ENCODE results near the gene ANAPC2. TPM values are rescaled to one million over a fixed set of nuclear protein-coding genes. Genes with fewer than 3 reads are reported as not detected.

The ANAPC2 gene
- total RNA-seq, 1 donor from 2014 or later, result 72.9 TPM

- TF ChIP-seq CTCF (IDR thresholded peaks at IDR 0.05; ENCODE audit: partially characterized antibody, unreplicated experiment), result no peak
- Mint-ChIP-seq H3K4me3 (ENCODE audit: unreplicated experiment) (no peak overlapping the region), H3K27ac (ENCODE audit: unreplicated experiment) (no peak overlapping the region), H3K27me3 (ENCODE audit: unreplicated experiment) (peaks cover 2% of the 10 kb centered on the region), H3K36me3 (ENCODE audit: unreplicated experiment) (no peaks in the 10 kb centered on the region), H3K4me1 (ENCODE audit: low read depth, unreplicated experiment) (peaks cover 2% of the 10 kb centered on the region), H3K9me3 (ENCODE audit: unreplicated experiment) (no peaks in the 10 kb centered on the region)
- DNase-seq, result no peak
Measured at GRCh38 chr9:137226338-137227053, 38.1 kb upstream of the ANAPC2 start.

- H3K27me3 Mint-ChIP-seq (ENCODE audit: unreplicated experiment), result peaks cover 2% of the 10 kb centered on the region
- H3K36me3 Mint-ChIP-seq (ENCODE audit: unreplicated experiment), result no peaks in the 10 kb centered on the region
- H3K27ac Mint-ChIP-seq (ENCODE audit: unreplicated experiment), result no peak overlapping the region
- no peaks in the 10 kb centered on the region for H3K9me3 Mint-ChIP-seq (ENCODE audit: unreplicated experiment)
- peaks cover 2% of the 10 kb centered on the region for H3K4me1 Mint-ChIP-seq (ENCODE audit: low read depth, unreplicated experiment)
- DNase-seq, result no peak
- TF ChIP-seq CTCF (IDR thresholded peaks at IDR 0.05; ENCODE audit: partially characterized antibody, unreplicated experiment), result no peak
- no peak overlapping the region for H3K4me3 Mint-ChIP-seq (ENCODE audit: unreplicated experiment)
Measured at GRCh38 chr9:137225699-137226331, 37.5 kb upstream of the ANAPC2 start.

- H3K4me1 Mint-ChIP-seq (ENCODE audit: low read depth, unreplicated experiment), result peaks cover 2% of the 10 kb centered on the region
- peaks cover 2% of the 10 kb centered on the region for H3K27me3 Mint-ChIP-seq (ENCODE audit: unreplicated experiment)
- no peak for TF ChIP-seq CTCF (IDR thresholded peaks at IDR 0.05; ENCODE audit: partially characterized antibody, unreplicated experiment)
- H3K9me3 Mint-ChIP-seq (ENCODE audit: unreplicated experiment), result no peaks in the 10 kb centered on the region
- no peaks in the 10 kb centered on the region for H3K36me3 Mint-ChIP-seq (ENCODE audit: unreplicated experiment)
- no peak within 1 kb of the TSS for H3K27ac Mint-ChIP-seq (ENCODE audit: unreplicated experiment)
- H3K4me3 Mint-ChIP-seq (ENCODE audit: unreplicated experiment), result peak within 1 kb of the TSS; percentile 63
- DNase-seq, result no peak
Measured at GRCh38 chr9:137224830-137225694, 36.7 kb upstream of the ANAPC2 start, which contains the start of gene CYSRT1. Gene CYSRT1 (plus strand): TSS chr9:137225174. CDS start chr9:137225622, 448 bp downstream.

- peak overlapping the region; percentile 17 for H3K27ac Mint-ChIP-seq (ENCODE audit: unreplicated experiment)
- no peaks in the 10 kb centered on the region for H3K36me3 Mint-ChIP-seq (ENCODE audit: unreplicated experiment)
- TF ChIP-seq CTCF (IDR thresholded peaks at IDR 0.05; ENCODE audit: partially characterized antibody, unreplicated experiment), result no peak
- H3K9me3 Mint-ChIP-seq (ENCODE audit: unreplicated experiment), result peaks cover 6% of the 10 kb centered on the region
- peak; percentile 94 for DNase-seq
- peaks cover 4% of the 10 kb centered on the region for H3K27me3 Mint-ChIP-seq (ENCODE audit: unreplicated experiment)
- H3K4me1 Mint-ChIP-seq (ENCODE audit: low read depth, unreplicated experiment), result peaks cover 4% of the 10 kb centered on the region
- peak overlapping the region; percentile 88 for H3K4me3 Mint-ChIP-seq (ENCODE audit: unreplicated experiment)
Measured at GRCh38 chr9:137223078-137223970, 35.0 kb upstream of the ANAPC2 start.
